Measurements from ENCODE around the gene CENPF.

- TF ChIP-seq, protein P1, sequence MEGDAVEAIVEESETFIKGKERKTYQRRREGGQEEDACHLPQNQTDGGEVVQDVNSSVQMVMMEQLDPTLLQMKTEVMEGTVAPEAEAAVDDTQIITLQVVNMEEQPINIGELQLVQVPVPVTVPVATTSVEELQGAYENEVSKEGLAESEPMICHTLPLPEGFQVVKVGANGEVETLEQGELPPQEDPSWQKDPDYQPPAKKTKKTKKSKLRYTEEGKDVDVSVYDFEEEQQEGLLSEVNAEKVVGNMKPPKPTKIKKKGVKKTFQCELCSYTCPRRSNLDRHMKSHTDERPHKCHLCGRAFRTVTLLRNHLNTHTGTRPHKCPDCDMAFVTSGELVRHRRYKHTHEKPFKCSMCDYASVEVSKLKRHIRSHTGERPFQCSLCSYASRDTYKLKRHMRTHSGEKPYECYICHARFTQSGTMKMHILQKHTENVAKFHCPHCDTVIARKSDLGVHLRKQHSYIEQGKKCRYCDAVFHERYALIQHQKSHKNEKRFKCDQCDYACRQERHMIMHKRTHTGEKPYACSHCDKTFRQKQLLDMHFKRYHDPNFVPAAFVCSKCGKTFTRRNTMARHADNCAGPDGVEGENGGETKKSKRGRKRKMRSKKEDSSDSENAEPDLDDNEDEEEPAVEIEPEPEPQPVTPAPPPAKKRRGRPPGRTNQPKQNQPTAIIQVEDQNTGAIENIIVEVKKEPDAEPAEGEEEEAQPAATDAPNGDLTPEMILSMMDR (conservative IDR thresholded peaks at IDR 0.05), result no peak
- no peak for TF ChIP-seq ZFX (IDR thresholded peaks at IDR 0.05)
Measured at GRCh38 chr1:214603819-214604252, 841 bp downstream of the CENPF start.

All from C4-2B (cell line).